ENCODE results near the gene PUM2. TPM values are rescaled to one million over a fixed set of nuclear protein-coding genes. Genes with fewer than 3 reads are reported as not detected.
"Not testable (repeated sequence)": the region's sequence is repeated elsewhere in the genome, so short reads cannot be mapped to it uniquely, and the experiment has no call there.

The PUM2 gene
- total RNA-seq, 1 experiment from 2014 or later: 104 TPM

DNA sequence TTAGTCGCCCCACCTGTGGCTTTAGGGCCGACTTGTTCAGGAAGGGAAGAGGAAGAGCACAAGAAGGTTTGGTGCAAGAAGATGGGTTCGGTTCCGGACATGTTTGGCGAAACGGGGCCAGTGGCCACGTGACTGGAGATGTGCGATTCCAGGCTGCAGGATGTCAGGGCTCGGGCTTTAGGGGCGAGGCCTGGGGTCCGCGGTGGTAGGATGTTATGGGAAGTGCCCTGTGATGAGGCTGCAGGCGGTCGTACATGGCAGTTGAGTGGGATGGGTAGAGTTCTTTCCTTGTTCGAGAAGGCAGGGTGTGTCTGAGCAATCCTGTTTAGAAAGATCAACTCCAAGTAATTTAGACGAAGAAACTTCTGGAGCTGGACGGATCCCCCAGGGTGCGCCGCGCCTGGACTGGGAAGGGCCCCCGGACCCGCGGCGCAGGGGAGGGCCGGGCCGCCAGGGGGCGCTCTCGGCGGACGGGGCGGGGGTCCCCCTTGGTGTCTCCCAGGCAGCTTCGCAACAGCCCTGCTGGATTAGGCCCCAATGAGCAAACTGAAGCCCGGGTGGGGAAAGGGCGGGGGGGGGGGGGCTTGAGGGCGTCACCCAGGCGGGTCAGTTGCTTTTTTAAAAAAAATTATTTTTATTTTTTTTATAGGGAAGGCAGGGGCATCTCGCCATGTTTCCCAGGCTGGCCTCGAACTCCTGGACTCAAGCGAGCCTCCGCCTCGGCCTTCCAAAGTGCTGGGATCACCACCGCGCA, 108.5 kb downstream of the PUM2 start (continued):
- TF ChIP-seq, protein P1, sequence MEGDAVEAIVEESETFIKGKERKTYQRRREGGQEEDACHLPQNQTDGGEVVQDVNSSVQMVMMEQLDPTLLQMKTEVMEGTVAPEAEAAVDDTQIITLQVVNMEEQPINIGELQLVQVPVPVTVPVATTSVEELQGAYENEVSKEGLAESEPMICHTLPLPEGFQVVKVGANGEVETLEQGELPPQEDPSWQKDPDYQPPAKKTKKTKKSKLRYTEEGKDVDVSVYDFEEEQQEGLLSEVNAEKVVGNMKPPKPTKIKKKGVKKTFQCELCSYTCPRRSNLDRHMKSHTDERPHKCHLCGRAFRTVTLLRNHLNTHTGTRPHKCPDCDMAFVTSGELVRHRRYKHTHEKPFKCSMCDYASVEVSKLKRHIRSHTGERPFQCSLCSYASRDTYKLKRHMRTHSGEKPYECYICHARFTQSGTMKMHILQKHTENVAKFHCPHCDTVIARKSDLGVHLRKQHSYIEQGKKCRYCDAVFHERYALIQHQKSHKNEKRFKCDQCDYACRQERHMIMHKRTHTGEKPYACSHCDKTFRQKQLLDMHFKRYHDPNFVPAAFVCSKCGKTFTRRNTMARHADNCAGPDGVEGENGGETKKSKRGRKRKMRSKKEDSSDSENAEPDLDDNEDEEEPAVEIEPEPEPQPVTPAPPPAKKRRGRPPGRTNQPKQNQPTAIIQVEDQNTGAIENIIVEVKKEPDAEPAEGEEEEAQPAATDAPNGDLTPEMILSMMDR (IDR thresholded peaks at IDR 0.05): peak; percentile 93
- TF ChIP-seq RELA (CRISPR knock-in tag; IDR thresholded peaks at IDR 0.05; ENCODE audit: borderline replicate concordance) (no peak), ZNF263 (CRISPR knock-in tag; IDR thresholded peaks at IDR 0.05; ENCODE audit: low read depth) (no peak), ZNF416 (CRISPR knock-in tag; IDR thresholded peaks at IDR 0.05) (no peak), ELF4 (CRISPR knock-in tag; IDR thresholded peaks at IDR 0.05; ENCODE audit: low read depth) (no peak), TEAD1 (CRISPR knock-in tag; IDR thresholded peaks at IDR 0.05) (no peak), CBFB (CRISPR knock-in tag; IDR thresholded peaks at IDR 0.05; ENCODE audit: low read depth) (no peak), KAT7 (CRISPR knock-in tag; IDR thresholded peaks at IDR 0.05; ENCODE audit: borderline replicate concordance) (no peak)
- TF ChIP-seq, protein P2, sequence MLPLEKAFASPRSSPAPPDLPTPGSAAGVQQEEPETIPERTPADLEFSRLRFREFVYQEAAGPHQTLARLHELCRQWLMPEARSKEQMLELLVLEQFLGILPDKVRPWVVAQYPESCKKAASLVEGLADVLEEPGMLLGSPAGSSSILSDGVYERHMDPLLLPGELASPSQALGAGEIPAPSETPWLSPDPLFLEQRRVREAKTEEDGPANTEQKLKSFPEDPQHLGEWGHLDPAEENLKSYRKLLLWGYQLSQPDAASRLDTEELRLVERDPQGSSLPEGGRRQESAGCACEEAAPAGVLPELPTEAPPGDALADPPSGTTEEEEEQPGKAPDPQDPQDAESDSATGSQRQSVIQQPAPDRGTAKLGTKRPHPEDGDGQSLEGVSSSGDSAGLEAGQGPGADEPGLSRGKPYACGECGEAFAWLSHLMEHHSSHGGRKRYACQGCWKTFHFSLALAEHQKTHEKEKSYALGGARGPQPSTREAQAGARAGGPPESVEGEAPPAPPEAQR (CRISPR knock-in tag; IDR thresholded peaks at IDR 0.05): no peak
- TF ChIP-seq, protein P3, sequence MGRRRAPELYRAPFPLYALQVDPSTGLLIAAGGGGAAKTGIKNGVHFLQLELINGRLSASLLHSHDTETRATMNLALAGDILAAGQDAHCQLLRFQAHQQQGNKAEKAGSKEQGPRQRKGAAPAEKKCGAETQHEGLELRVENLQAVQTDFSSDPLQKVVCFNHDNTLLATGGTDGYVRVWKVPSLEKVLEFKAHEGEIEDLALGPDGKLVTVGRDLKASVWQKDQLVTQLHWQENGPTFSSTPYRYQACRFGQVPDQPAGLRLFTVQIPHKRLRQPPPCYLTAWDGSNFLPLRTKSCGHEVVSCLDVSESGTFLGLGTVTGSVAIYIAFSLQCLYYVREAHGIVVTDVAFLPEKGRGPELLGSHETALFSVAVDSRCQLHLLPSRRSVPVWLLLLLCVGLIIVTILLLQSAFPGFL (CRISPR knock-in tag; IDR thresholded peaks at IDR 0.05; ENCODE audit: borderline replicate concordance): no peak
- TF ChIP-seq, protein P4, sequence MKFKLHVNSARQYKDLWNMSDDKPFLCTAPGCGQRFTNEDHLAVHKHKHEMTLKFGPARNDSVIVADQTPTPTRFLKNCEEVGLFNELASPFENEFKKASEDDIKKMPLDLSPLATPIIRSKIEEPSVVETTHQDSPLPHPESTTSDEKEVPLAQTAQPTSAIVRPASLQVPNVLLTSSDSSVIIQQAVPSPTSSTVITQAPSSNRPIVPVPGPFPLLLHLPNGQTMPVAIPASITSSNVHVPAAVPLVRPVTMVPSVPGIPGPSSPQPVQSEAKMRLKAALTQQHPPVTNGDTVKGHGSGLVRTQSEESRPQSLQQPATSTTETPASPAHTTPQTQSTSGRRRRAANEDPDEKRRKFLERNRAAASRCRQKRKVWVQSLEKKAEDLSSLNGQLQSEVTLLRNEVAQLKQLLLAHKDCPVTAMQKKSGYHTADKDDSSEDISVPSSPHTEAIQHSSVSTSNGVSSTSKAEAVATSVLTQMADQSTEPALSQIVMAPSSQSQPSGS (CRISPR knock-in tag; IDR thresholded peaks at IDR 0.05; ENCODE audit: borderline replicate concordance, low read depth): no peak

DNA sequence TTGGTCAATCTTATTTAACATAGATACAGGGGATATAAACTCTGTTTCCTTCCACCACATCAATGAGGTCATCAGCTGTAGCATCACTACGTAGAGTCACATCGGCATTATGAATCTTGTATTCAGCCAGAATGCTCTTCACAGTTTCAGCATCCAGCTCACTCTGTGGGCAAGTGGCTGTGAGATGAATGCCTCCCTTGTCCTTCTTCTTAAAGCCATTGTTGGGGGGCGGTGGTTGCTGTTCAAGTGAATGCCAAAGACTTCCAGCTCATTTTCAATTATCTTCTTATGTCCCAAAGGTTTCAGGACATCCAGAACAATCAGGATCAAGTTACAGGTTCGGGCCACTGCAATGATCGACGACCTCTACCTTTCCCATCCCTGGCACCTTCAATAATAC, 110.4 kb downstream of the PUM2 start:
- H3K27me3 Mint-ChIP-seq (ENCODE audit: low read depth); POLR2A ChIA-PET; H3K9me3 Mint-ChIP-seq; H3K36me3 Mint-ChIP-seq; H3K27ac Mint-ChIP-seq; ATAC-seq; DNase-seq (ENCODE audit: low spot score); H3K4me3 Mint-ChIP-seq: not testable (repeated sequence)
- H3K4me1 Mint-ChIP-seq: peaks cover 14% of the 10 kb centered on the region
- CTCF ChIA-PET: interaction anchor here (3.2 to 3.7 kb wide), 2 partner anchors 8 to 14 kb away, joined by 48 read pairs; partner anchors contain the start of gene SDC1

DNA sequence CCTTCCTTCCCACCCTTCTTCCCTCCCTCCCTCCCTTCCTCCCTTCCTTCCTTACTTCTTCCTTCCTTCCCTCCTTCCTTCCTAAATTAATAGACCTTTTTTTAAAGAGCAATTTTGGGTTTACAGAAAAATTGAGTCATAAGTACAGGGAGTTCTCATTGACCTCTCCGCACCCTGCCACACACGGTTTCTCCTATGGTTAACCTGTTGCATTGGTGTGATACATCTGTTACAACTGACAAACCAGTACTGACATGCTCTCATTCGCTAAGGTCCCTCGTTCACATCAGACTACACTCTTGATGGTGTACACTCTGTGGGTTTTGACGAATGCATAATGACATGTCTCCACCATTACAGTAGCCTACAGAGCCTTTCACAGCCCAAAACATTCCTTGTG, 114.1 kb downstream of the PUM2 start:
- no peak overlapping the region for H3K27ac Mint-ChIP-seq
- peaks cover 9% of the 10 kb centered on the region for H3K9me3 Mint-ChIP-seq
- CTCF ChIA-PET: no interaction called here
- H3K36me3 Mint-ChIP-seq: no peaks in the 10 kb centered on the region
- TF ChIP-seq, protein P5, sequence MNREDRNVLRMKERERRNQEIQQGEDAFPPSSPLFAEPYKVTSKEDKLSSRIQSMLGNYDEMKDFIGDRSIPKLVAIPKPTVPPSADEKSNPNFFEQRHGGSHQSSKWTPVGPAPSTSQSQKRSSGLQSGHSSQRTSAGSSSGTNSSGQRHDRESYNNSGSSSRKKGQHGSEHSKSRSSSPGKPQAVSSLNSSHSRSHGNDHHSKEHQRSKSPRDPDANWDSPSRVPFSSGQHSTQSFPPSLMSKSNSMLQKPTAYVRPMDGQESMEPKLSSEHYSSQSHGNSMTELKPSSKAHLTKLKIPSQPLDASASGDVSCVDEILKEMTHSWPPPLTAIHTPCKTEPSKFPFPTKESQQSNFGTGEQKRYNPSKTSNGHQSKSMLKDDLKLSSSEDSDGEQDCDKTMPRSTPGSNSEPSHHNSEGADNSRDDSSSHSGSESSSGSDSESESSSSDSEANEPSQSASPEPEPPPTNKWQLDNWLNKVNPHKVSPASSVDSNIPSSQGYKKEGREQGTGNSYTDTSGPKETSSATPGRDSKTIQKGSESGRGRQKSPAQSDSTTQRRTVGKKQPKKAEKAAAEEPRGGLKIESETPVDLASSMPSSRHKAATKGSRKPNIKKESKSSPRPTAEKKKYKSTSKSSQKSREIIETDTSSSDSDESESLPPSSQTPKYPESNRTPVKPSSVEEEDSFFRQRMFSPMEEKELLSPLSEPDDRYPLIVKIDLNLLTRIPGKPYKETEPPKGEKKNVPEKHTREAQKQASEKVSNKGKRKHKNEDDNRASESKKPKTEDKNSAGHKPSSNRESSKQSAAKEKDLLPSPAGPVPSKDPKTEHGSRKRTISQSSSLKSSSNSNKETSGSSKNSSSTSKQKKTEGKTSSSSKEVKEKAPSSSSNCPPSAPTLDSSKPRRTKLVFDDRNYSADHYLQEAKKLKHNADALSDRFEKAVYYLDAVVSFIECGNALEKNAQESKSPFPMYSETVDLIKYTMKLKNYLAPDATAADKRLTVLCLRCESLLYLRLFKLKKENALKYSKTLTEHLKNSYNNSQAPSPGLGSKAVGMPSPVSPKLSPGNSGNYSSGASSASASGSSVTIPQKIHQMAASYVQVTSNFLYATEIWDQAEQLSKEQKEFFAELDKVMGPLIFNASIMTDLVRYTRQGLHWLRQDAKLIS (CRISPR knock-in tag; IDR thresholded peaks at IDR 0.05; ENCODE audit: borderline replicate concordance): no peak
- TF ChIP-seq NFE2L1 (CRISPR knock-in tag; IDR thresholded peaks at IDR 0.05) (no peak), PRRX2 (CRISPR knock-in tag; IDR thresholded peaks at IDR 0.05) (no peak), ELF4 (CRISPR knock-in tag; IDR thresholded peaks at IDR 0.05; ENCODE audit: low read depth) (no peak), KAT7 (CRISPR knock-in tag; IDR thresholded peaks at IDR 0.05; ENCODE audit: borderline replicate concordance) (no peak), JUN (CRISPR knock-in tag; IDR thresholded peaks at IDR 0.05) (no peak), NR2C2 (CRISPR knock-in tag; IDR thresholded peaks at IDR 0.05) (no peak)
- TF ChIP-seq, protein P6, sequence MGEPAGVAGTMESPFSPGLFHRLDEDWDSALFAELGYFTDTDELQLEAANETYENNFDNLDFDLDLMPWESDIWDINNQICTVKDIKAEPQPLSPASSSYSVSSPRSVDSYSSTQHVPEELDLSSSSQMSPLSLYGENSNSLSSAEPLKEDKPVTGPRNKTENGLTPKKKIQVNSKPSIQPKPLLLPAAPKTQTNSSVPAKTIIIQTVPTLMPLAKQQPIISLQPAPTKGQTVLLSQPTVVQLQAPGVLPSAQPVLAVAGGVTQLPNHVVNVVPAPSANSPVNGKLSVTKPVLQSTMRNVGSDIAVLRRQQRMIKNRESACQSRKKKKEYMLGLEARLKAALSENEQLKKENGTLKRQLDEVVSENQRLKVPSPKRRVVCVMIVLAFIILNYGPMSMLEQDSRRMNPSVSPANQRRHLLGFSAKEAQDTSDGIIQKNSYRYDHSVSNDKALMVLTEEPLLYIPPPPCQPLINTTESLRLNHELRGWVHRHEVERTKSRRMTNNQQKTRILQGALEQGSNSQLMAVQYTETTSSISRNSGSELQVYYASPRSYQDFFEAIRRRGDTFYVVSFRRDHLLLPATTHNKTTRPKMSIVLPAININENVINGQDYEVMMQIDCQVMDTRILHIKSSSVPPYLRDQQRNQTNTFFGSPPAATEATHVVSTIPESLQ (CRISPR knock-in tag; IDR thresholded peaks at IDR 0.05): no peak
- TF ChIP-seq, protein P7, sequence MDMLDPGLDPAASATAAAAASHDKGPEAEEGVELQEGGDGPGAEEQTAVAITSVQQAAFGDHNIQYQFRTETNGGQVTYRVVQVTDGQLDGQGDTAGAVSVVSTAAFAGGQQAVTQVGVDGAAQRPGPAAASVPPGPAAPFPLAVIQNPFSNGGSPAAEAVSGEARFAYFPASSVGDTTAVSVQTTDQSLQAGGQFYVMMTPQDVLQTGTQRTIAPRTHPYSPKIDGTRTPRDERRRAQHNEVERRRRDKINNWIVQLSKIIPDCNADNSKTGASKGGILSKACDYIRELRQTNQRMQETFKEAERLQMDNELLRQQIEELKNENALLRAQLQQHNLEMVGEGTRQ (CRISPR knock-in tag; IDR thresholded peaks at IDR 0.05): no peak
- TF ChIP-seq, protein P8, sequence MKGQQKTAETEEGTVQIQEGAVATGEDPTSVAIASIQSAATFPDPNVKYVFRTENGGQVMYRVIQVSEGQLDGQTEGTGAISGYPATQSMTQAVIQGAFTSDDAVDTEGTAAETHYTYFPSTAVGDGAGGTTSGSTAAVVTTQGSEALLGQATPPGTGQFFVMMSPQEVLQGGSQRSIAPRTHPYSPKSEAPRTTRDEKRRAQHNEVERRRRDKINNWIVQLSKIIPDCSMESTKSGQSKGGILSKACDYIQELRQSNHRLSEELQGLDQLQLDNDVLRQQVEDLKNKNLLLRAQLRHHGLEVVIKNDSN (CRISPR knock-in tag; IDR thresholded peaks at IDR 0.05): no peak
- DNase-seq (ENCODE audit: low spot score) (no peak), ATAC-seq (no peak)
- no peaks in the 10 kb centered on the region; the same call in 1 of the 2 replicates for H3K27me3 Mint-ChIP-seq (ENCODE audit: low read depth)
- POLR2A ChIA-PET: no interaction called here
- no peak overlapping the region for H3K4me3 Mint-ChIP-seq
- H3K4me1 Mint-ChIP-seq: peaks cover 15% of the 10 kb centered on the region
